ENCODE data around the gene CLEC4A.

DNA sequence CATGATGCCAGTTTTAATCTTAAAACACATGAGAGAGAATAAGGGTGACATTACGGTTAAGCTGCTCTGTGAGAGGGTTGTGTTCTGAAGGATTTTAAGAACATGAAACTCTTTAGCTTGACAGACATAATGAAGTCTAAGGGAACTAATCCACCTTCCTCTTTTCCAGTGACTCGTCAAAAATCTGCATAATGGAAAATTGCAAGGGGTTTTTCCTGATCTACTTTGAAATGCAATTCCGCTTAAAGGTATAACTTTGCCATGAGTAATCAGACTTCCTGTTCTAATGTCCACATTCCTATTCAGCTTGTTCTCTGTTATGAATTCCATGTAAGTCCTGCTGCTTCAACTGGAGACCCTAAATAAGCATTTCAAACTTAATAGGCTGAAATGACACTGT is 33.4 kb downstream of the CLEC4A start, which contains the start of gene ZNF705A:
- no peak for TF ChIP-seq SUZ12 (IDR thresholded peaks at IDR 0.05; ENCODE audit: extremely low read depth, insufficient read depth, insufficient read length)
- TF ChIP-seq YY1 (IDR thresholded peaks at IDR 0.05; ENCODE audit: insufficient read depth, insufficient read length), result no peak

All from NT2/D1 (cell line).